PFSK-1 (cell line): ENCODE data around the gene AP1S1.

Experiments
- FOXP2 ChIP-seq: optimal IDR thresholded peaks from 2 replicates; pipeline ENCODE3; 2011; ENCODE audit warnings: borderline replicate concordance, control low read depth, inconsistent platforms; ENCODE audit not compliant: insufficient read depth; ENCODE audit errors: extremely low read length, extremely low read depth
- POLR2AphosphoS5 ChIP-seq: IDR thresholded peaks from 2 replicates; pipeline ENCODE4 v1.6.1; 2012; ENCODE audit warnings: low read depth, mild to moderate bottlenecking, control low read depth, low read length, moderate library complexity
- REST ChIP-seq, 2 experiments: IDR thresholded peaks; 2 replicates each; pipeline versions ENCODE4 v1.6.1 to v1.8.0; 2011 to 2012; ENCODE audit warnings: low read depth in 2 of 2, low read length in 2 of 2, control low read depth in 1 of 2, inconsistent platforms in 1 of 2, mild to moderate bottlenecking in 1 of 2, moderate library complexity in 1 of 2; ENCODE audit not compliant: insufficient read depth in 1 of 2
- SIN3A ChIP-seq: IDR thresholded peaks from 2 replicates; pipeline ENCODE4 v1.6.1; 2012; ENCODE audit warnings: mild to moderate bottlenecking, low read length, moderate library complexity, borderline replicate concordance; ENCODE audit not compliant: insufficient read depth
- TAF1 ChIP-seq: IDR thresholded peaks from 2 replicates; pipeline ENCODE4 v1.6.1; 2012; ENCODE audit warnings: low read length, control low read depth, borderline replicate concordance; ENCODE audit not compliant: insufficient read depth

Gene AP1S1

GRCh38 chr7:101155303-101155702 is 1.0 kb downstream of the AP1S1 start:
- TF ChIP-seq POLR2AphosphoS5: no peak
- no peak for TF ChIP-seq FOXP2
- no peak for TF ChIP-seq TAF1
- no peak for TF ChIP-seq REST (IDR thresholded peaks at IDR 0.05; ENCODE audit: insufficient read depth in 1 of 2, low read depth in 2 of 2, low read length in 2 of 2)
- no peak for TF ChIP-seq SIN3A

GRCh38 chr7:101156277-101156676 is 2.0 kb downstream of the AP1S1 start:
- TF ChIP-seq POLR2AphosphoS5: no peak
- TF ChIP-seq SIN3A: no peak
- no peak for TF ChIP-seq TAF1
- no peak for TF ChIP-seq REST (IDR thresholded peaks at IDR 0.05; ENCODE audit: insufficient read depth in 1 of 2, low read depth in 2 of 2, low read length in 2 of 2)
- TF ChIP-seq FOXP2: no peak

- TF ChIP-seq SIN3A (no peak), POLR2AphosphoS5 (no peak)
Measured at GRCh38 chr7:101156866-101157589, 2.8 kb downstream of the AP1S1 start.

GRCh38 chr7:101159696-101160674 is 5.7 kb downstream of the AP1S1 start:
- TF ChIP-seq FOXP2 (no peak), REST (IDR thresholded peaks at IDR 0.05; ENCODE audit: insufficient read depth in 1 of 2, low read depth in 2 of 2, low read length in 2 of 2) (no peak), SIN3A (no peak; the same call in 1 of the 2 replicates), POLR2AphosphoS5 (no peak; the same call in none of the 2 replicates), TAF1 (no peak)

- TF ChIP-seq TAF1: no peak
- TF ChIP-seq POLR2AphosphoS5: no peak; the same call in 1 of the 2 replicates
- TF ChIP-seq SIN3A: no peak
- no peak for TF ChIP-seq FOXP2
- TF ChIP-seq REST (IDR thresholded peaks at IDR 0.05; ENCODE audit: insufficient read depth in 1 of 2, low read depth in 2 of 2, low read length in 2 of 2): no peak
Measured at GRCh38 chr7:101160910-101161309, 6.6 kb downstream of the AP1S1 start.
